ENCODE results near the gene RAB33A. TPM values are rescaled to one million over a fixed set of nuclear protein-coding genes. Genes with fewer than 3 reads are reported as not detected.
A peak's percentile ranks its signal among the peaks of the same experiment; 100 is the strongest.

Gene RAB33A
- total and polyA plus RNA-seq, 3 donors from 2014 or later, result 1.3 to 1.7 (median 1.4) TPM

GRCh38 chrX:130167040-130167439 lies 4.7 kb upstream of the RAB33A start:
- TF ChIP-seq POLR2A (IDR thresholded peaks at IDR 0.05), result no peak
- intact Hi-C loops (cut with DNase I; ENCODE audit: low total_unique reads), result no loop called here
- H3K27me3 ChIP-seq, result no peaks in the 10 kb centered on the region

DNA sequence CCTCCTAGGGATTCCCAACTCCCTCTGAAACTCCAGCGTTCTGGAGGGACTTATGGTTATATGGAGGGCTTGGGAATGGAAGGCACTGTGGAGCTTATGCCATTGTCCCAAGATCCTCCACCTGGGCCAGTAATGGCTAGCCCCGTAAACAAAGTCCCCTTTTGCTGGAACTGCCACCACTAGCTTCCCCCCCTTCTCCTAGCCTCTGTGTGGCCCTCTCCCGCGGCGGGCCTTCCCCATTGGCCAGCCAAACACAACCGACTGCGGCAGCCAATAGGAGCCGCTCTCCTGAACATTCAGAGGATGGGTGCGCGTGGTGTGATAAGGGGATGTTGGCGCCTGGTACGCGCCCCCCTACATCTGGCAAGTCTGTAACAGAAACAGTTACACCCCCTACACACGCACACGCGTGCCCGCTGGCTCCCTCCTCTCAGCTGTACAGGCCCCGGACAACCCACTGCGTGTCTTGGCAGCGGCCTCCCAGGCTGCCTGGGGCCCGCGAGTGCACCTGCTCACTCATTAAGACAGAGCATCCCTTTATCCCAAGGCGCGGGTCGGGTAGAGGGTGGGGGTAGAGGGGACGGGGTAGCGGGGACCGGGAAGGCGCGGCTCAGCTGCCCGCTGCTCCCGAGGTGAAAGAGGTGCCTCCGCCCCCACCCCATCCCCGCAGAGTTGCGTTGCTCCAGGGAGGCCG lies 863 bp upstream of the RAB33A start:
- intact Hi-C loops (cut with DNase I; ENCODE audit: low total_unique reads), result no loop called here
- peak; percentile 57 for DNase-seq
- 2 to 20% methylated on average over 1 to 9 of the region's 36 CpGs for WGBS, 2 donors
- no peaks in the 10 kb centered on the region for H3K27me3 ChIP-seq
- H3K9me3 ChIP-seq, result no peaks in the 10 kb centered on the region
- TF ChIP-seq POLR2A (IDR thresholded peaks at IDR 0.05) (no peak), CTCF (IDR thresholded peaks at IDR 0.05) (no peak)
- H3K4me3 ChIP-seq, result peak overlapping the region; percentile 18 to 50
- H3K36me3 ChIP-seq (ENCODE audit: low read depth, missing control alignments), result no peaks in the 10 kb centered on the region
- H3K27ac ChIP-seq, result no peak overlapping the region
- H3K4me1 ChIP-seq, result peaks cover 3% of the 10 kb centered on the region

More at GRCh38 chrX:130167040-130167439, 4.7 kb upstream of the RAB33A start:
- H3K4me3 ChIP-seq, result no peak overlapping the region
- H3K4me1 ChIP-seq, result peaks cover 3% of the 10 kb centered on the region
- no peak for DNase-seq
- no peak overlapping the region for H3K27ac ChIP-seq
- WGBS, 2 donors, result 46 to 48% methylated on average over 4 of the region's 4 CpGs
- no peaks in the 10 kb centered on the region for H3K36me3 ChIP-seq (ENCODE audit: low read depth, missing control alignments)
- no peaks in the 10 kb centered on the region for H3K9me3 ChIP-seq

DNA sequence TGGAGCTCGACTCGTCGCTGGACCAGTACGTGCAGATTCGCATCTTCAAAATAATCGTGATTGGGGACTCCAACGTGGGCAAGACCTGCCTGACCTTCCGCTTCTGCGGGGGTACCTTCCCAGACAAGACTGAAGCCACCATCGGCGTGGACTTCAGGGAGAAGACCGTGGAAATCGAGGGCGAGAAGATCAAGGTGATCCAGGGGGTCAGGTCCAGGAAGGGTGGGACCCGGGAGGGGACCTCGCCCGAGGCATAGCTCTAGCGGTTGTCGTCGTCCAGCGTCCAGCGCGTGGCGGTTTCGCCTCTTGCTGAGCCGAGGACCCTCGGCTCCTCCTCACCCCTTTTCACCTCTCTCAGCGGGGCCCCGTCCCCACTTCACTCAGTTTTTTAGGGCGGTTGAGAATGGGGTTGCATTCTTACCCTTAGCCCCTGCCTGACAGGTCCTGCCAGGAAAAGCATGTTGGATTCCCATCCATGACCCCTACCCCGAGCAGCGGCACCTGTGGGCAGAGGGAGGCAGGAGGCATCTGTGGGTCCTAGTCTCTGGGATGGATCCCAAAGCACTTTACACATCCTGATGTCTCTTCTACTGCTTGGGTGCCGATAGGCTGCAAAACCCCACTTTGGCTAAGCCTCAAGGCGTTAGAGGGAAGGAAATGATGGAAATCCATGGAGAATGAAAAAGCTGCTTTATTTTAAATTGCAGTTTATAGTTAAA lies 524 bp downstream of the RAB33A start:
- no peaks in the 10 kb centered on the region for H3K36me3 ChIP-seq (ENCODE audit: low read depth, missing control alignments)
- H3K9me3 ChIP-seq, result no peaks in the 10 kb centered on the region
- H3K27ac ChIP-seq, result no peak overlapping the region
- peak overlapping the region; percentile 18 to 50 for H3K4me3 ChIP-seq
- no peaks in the 10 kb centered on the region for H3K4me1 ChIP-seq
- WGBS, 2 donors, result 8 to 32% methylated on average over 10 to 18 of the region's 34 CpGs
- intact Hi-C loops (cut with DNase I; ENCODE audit: low total_unique reads), result no loop called here
- TF ChIP-seq CTCF (IDR thresholded peaks at IDR 0.05) (no peak), POLR2A (IDR thresholded peaks at IDR 0.05) (no peak)
- no peaks in the 10 kb centered on the region for H3K27me3 ChIP-seq
- DNase-seq, result no peak

DNA sequence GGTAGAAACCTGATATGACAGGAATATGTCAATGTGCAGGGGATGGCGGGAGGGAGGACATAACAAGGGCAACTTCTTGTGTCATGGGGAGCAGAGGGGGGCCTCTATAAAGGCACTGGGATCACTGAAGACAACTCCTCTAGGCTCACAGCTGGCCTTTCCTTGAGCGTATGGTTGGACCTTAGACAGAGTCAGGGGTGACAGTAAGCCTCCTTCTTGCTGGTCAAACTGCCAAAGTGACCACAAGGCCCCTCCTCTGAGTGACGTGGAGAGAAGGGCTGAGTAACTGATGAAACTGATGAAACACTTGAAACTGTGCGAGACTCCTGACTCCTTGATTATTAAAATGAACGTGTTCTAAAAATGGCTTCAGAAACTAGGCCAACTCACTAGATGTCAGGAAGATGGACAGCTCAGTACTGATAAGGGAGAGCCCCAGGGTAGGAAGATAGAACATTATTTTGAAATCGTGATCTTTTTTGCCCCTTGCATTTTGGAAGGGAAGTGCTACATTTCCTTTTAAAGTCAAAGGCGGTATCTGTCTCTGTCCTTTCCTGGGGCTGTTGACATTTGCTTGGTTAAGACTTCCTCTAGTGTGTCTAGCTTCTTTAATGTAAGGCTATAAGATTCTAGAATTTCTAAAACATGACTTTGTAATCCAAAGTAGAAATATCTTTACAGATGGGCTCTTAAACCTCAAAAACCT lies 1.6 kb downstream of the RAB33A start:
- Histone ChIP-seq H3K4me3 (no peak overlapping the region), H3K27ac (peak overlapping the region; percentile 31 to 69), H3K27me3 (no peaks in the 10 kb centered on the region), H3K9me3 (no peaks in the 10 kb centered on the region), H3K4me1 (no peaks in the 10 kb centered on the region), H3K36me3 (ENCODE audit: low read depth, missing control alignments) (no peaks in the 10 kb centered on the region)
- 47 to 62% methylated on average over 6 to 7 of the region's 7 CpGs for WGBS, 2 donors
- no peak for TF ChIP-seq POLR2A (IDR thresholded peaks at IDR 0.05)
- TF ChIP-seq CTCF (IDR thresholded peaks at IDR 0.05), result no peak
- DNase-seq, result peak; percentile 18
- intact Hi-C loops (cut with DNase I; ENCODE audit: low total_unique reads), result no loop called here

- intact Hi-C loops (cut with DNase I; ENCODE audit: low total_unique reads), result no loop called here
- Histone ChIP-seq H3K4me1 (no peaks in the 10 kb centered on the region), H3K9me3 (no peaks in the 10 kb centered on the region), H3K27ac (peak overlapping the region; percentile 31 to 69), H3K4me3 (no peak overlapping the region), H3K36me3 (ENCODE audit: low read depth, missing control alignments) (no peaks in the 10 kb centered on the region), H3K27me3 (no peaks in the 10 kb centered on the region)
- DNase-seq, result peak; percentile 48
- no peak for TF ChIP-seq CTCF (IDR thresholded peaks at IDR 0.05)
- no peak for TF ChIP-seq POLR2A (IDR thresholded peaks at IDR 0.05)
- 34 to 39% methylated on average over 9 to 10 of the region's 10 CpGs for WGBS, 2 donors
Observed at GRCh38 chrX:130174045-130174704, 2.4 kb downstream of the RAB33A start.

Data from testis (tissue), 3 donors.